T-helper 2 cell treated with Interferon-gamma antibody and Interleukin-4, amounts not matched to agents 5 μg/mL and 100 μg/mL, for 36 hours (primary cell): ENCODE results near the gene AFAP1.
A peak's percentile ranks its signal among the peaks of the same experiment; 100 is the strongest.

ENCODE experiments used
- DNase-seq: peaks from one replicate; pipeline ENCODE4 v3.0.0; 2021; ENCODE audit warnings: low spot score
- H3K27ac Mint-ChIP-seq: one replicate; pipeline ENCODE4 v1.8.0; 2021; ENCODE audit warnings: mild to moderate bottlenecking, mixed read lengths
- H3K27me3 Mint-ChIP-seq: one replicate; pipeline ENCODE4 v1.8.0; 2021; ENCODE audit warnings: low read depth, mixed read lengths
- H3K36me3 Mint-ChIP-seq: one replicate; pipeline ENCODE4 v1.8.0; 2021; ENCODE audit warnings: low read depth, mixed read lengths
- H3K4me1 Mint-ChIP-seq: one replicate; pipeline ENCODE4 v1.8.0; 2021; ENCODE audit warnings: low read depth, mixed read lengths
- H3K4me3 Mint-ChIP-seq: one replicate; pipeline ENCODE4 v1.8.0; 2022; ENCODE audit warnings: mild to moderate bottlenecking, moderate library complexity, mixed read lengths
- H3K9me3 Mint-ChIP-seq: one replicate; pipeline ENCODE4 v1.8.0; 2021; ENCODE audit warnings: mixed read lengths

AFAP1 gene

GRCh38 chr4:7976025-7976424 is 36.4 kb upstream of the AFAP1 start:
- Mint-ChIP-seq H3K27me3 (no peaks in the 10 kb centered on the region), H3K27ac (no peak overlapping the region), H3K4me3 (no peak overlapping the region), H3K9me3 (no peaks in the 10 kb centered on the region), H3K36me3 (peaks cover 12% of the 10 kb centered on the region), H3K4me1 (peaks cover 16% of the 10 kb centered on the region)
- DNase-seq, result no peak

DNA sequence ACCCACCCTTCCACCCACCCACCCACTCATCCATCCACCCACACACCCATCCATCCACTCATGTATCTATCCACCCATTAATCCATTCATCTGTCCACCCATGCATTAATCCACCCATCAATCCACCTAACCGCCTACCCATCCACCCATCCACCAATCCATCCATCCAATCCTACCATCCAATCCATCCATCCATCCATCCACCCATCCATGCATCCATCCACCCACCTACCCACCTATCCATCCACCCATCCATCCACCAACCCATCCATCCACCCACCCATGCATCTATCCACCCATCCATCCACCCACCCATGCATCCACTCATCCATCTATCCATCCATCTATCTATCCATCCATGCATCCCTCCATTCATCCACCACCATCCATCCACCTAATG is 34.8 kb upstream of the AFAP1 start:
- no peaks in the 10 kb centered on the region for H3K27me3 Mint-ChIP-seq
- no peak overlapping the region for H3K27ac Mint-ChIP-seq
- peaks cover 16% of the 10 kb centered on the region for H3K36me3 Mint-ChIP-seq
- H3K4me1 Mint-ChIP-seq, result peaks cover 27% of the 10 kb centered on the region
- no peaks in the 10 kb centered on the region for H3K9me3 Mint-ChIP-seq
- no peak for DNase-seq
- H3K4me3 Mint-ChIP-seq, result no peak overlapping the region

- Mint-ChIP-seq H3K27ac (no peak overlapping the region), H3K27me3 (no peaks in the 10 kb centered on the region), H3K4me3 (no peak overlapping the region), H3K9me3 (no peaks in the 10 kb centered on the region), H3K36me3 (peaks cover 16% of the 10 kb centered on the region), H3K4me1 (peaks cover 30% of the 10 kb centered on the region)
- peak; percentile 44 for DNase-seq
Observed at GRCh38 chr4:7973545-7973981, 33.9 kb upstream of the AFAP1 start.

DNA sequence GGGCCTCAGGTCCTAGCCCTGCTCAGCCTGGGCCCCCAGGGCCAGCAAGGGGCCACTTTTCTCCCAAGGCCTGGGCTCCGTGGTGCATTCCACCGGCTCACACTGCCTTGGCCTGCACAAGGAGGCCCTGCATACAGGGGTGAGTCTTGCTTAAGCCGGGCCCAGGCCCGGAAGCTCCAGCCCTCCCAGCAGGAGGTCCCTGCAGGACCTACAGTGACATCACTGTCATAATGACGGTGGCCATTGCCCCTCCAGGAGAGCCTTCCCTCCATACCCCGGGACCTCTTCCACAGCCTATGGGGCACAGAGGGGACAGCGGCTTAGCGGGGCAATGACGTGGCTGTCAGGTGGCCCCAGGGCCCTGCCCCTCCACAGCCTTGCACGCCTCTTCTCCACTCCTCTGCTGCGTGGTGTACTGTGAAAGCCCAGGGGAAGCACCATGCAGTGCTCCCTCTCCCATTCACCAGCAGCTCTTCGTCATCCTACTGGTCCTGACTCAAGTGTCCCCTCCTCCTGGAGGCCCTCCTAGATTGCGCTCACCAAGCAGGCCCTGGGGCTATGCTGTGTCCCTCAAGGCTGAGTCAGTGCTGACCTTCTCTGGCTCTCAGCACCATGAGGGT is 32.3 kb upstream of the AFAP1 start:
- Mint-ChIP-seq H3K27ac (peak overlapping the region; percentile 98), H3K4me3 (peak overlapping the region; percentile 96)
- DNase-seq, result no peak

GRCh38 chr4:7971159-7971631 is 31.5 kb upstream of the AFAP1 start:
- H3K9me3 Mint-ChIP-seq, result no peaks in the 10 kb centered on the region
- H3K27ac Mint-ChIP-seq, result peak overlapping the region; percentile 98
- peak overlapping the region; percentile 96 for H3K4me3 Mint-ChIP-seq
- H3K36me3 Mint-ChIP-seq, result peaks cover 16% of the 10 kb centered on the region
- peaks cover 40% of the 10 kb centered on the region for H3K4me1 Mint-ChIP-seq
- H3K27me3 Mint-ChIP-seq, result no peaks in the 10 kb centered on the region
- DNase-seq, result no peak

More for the DNA sequence above, 32.3 kb upstream of the AFAP1 start:
- no peaks in the 10 kb centered on the region for H3K9me3 Mint-ChIP-seq
- peaks cover 40% of the 10 kb centered on the region for H3K4me1 Mint-ChIP-seq
- peaks cover 16% of the 10 kb centered on the region for H3K36me3 Mint-ChIP-seq
- no peaks in the 10 kb centered on the region for H3K27me3 Mint-ChIP-seq

DNA sequence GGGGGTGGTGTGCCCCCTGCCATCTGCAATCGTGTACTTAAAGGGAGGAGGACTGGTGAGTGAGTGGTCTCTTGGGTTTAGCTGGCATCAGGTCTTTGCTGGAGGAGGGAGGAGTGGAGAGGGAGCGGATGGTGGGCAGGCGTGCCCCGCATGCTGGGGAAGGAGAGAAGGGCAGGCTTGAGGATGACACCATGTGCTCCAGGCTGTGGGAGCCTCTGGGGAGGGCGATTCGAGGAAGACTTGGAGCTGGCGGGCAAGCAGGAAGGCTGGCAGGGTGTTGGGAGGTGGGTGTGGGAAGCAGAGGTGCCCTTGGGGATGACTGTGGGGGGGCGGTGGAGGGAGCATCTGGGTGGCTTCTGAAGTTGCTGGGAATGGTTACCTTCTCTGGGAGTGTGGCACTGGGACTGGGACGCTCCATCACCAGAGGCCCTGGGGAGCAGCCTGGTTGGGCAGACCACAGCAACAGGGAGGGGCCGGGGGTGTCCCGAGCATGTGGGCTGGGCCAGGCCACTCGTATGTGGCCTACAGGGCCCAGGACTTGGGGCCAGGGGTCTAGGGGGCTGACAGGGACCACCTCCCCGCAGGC is 30.8 kb upstream of the AFAP1 start:
- Mint-ChIP-seq H3K27me3 (no peaks in the 10 kb centered on the region), H3K4me3 (peak overlapping the region; percentile 96), H3K27ac (peak overlapping the region; percentile 98), H3K36me3 (peaks cover 16% of the 10 kb centered on the region), H3K9me3 (no peaks in the 10 kb centered on the region), H3K4me1 (peaks cover 44% of the 10 kb centered on the region)
- no peak for DNase-seq

GRCh38 chr4:7968262-7968896 is 28.7 kb upstream of the AFAP1 start:
- no peak for DNase-seq
- Mint-ChIP-seq H3K9me3 (no peaks in the 10 kb centered on the region), H3K27ac (peak overlapping the region; percentile 33), H3K4me1 (peaks cover 52% of the 10 kb centered on the region), H3K27me3 (no peaks in the 10 kb centered on the region), H3K36me3 (peaks cover 13% of the 10 kb centered on the region), H3K4me3 (peak overlapping the region; percentile 19)

DNA sequence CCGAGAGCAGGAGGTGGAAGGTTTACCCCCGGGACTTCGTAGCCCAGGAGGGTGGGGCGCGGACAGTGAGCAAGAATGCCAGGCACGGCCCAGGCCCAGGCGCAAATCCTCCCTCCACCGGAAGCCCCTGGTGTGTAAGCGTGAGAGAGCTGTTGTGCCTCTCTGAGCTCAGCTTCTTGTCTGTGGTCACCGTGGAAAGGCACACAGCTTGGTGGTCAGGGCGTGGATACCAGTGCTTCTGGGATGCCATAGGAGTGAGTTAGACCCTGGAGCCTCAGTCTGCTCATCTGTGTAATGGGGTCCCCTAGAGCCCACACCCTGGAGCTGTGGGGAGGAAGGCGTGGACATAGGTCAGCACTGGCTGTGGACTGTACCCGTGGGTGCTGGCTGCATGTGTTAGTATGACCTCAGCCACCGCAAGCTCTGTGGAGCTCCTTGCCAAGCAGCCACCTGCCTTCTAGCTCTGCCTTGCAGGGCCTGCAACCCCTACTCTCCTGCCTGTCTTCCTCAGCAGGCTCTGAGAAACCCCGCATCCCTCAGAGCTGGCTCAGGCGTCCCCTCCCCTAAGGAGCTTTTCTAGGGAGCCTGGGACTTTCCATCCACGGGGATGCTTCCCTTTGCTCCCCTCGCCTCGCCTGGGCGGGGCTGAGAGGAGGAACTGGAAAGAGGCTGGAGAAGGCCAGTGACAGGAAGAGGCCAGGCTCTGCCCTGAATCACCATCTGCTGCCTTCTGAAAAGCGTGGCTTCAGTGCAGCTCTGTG is 28.0 kb upstream of the AFAP1 start:
- no peak for DNase-seq
- no peaks in the 10 kb centered on the region for H3K9me3 Mint-ChIP-seq
- H3K4me3 Mint-ChIP-seq, result no peak overlapping the region
- no peak overlapping the region for H3K27ac Mint-ChIP-seq
- H3K36me3 Mint-ChIP-seq, result peaks cover 10% of the 10 kb centered on the region
- H3K27me3 Mint-ChIP-seq, result no peaks in the 10 kb centered on the region
- H3K4me1 Mint-ChIP-seq, result peaks cover 56% of the 10 kb centered on the region

DNA sequence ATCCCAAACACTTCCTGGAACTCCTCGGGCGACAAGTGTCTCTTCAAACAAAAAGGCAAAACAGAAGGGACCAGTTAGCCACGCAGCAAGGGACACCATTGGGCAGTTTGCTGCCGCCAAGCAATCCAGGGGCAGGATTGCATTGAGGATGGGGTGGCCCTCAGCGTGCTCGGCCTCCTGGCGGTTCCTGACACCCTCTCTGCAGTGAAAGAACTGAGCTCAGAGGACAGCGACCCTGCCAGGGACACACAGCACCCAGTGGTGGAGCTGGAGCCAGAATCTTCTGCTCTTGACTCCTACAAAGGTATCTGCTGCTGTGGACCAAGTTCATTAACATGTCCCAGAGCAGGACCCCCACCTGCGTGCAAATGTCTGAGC is 27.4 kb upstream of the AFAP1 start:
- Mint-ChIP-seq H3K4me3 (no peak overlapping the region), H3K27ac (no peak overlapping the region), H3K9me3 (no peaks in the 10 kb centered on the region), H3K36me3 (peaks cover 4% of the 10 kb centered on the region), H3K27me3 (peaks cover 2% of the 10 kb centered on the region), H3K4me1 (peaks cover 52% of the 10 kb centered on the region)
- no peak for DNase-seq

DNA sequence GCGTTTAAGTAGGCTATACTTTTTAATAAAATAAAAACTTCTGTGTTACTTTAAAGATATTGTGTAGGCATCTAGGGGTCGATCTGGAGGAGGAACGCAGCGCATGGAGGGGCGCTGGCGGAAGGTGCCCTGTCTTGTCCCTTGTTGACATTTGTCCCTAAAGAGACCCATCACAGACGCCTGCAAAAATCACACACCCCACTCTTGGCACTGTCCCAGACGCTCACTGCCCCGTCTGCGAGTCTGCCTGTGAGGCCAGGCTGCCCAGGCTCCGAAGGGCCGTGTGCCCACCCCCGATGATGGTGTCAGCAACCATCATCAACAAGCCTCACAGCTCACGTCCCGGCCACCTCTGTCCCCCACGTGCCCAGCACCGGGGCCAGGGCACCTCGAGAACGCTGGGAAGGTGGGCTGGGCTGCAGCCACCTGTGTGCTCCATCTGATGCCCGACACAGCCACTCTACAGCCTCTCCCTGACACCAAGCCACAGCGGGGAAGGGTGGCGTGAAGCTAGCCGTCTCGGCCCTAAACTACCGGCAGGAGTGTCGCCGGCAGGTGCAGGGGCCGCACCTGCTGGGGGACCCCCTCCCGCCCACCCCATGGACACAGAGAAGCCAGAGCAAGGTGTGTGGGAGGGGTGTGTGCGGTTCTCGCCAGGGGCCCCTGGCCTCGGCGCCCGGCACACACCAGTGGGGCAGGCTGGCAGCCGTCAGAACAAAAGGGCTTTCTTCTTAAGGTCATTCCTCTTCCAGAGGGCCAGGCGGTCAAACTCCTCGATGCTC is 26.8 kb upstream of the AFAP1 start:
- Mint-ChIP-seq H3K27me3 (peaks cover 2% of the 10 kb centered on the region), H3K9me3 (no peaks in the 10 kb centered on the region), H3K36me3 (peaks cover 4% of the 10 kb centered on the region), H3K27ac (no peak overlapping the region), H3K4me3 (no peak overlapping the region), H3K4me1 (peaks cover 50% of the 10 kb centered on the region)
- DNase-seq, result no peak

DNA sequence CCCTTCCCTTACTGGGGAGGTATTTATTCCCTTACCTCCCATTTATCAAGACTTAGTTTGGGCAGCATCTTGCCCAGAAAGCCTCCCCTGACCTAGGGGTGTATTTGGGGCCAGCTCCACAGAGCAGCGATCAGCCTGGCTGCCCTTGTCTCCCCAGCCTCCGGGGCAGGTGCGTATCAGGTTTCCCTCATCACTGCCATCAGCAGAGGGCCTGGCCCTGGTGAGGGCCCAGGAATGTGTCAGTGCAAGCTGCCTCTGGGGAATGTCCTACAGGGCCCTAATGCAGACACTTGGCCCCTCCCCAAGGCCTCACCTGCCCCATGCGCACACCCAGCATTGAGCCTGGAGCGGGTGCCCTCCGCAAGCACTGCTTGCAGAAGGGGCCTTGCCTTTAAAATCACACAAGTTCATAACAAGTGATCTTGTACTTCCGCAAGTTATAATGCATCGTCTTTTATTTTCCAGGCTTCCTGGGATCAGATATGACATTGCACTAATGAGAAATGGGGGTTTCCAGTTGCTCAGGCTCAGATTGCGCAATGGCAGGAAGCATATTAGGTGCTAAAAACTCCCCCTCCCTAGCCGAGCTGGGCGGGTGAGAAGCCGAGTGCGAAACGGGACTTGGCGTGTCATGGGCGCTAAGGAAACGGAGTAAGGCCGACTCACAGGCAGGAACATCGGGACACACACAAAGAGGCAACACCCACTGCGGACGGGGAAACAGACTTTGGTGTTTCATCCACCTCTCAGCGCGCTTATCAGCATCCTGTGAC is 25.4 kb upstream of the AFAP1 start:
- H3K27me3 Mint-ChIP-seq, result peaks cover 2% of the 10 kb centered on the region
- H3K4me3 Mint-ChIP-seq, result no peak overlapping the region
- H3K36me3 Mint-ChIP-seq, result peaks cover under 1% of the 10 kb centered on the region
- H3K9me3 Mint-ChIP-seq, result no peaks in the 10 kb centered on the region
- H3K4me1 Mint-ChIP-seq, result peaks cover 50% of the 10 kb centered on the region
- DNase-seq, result no peak
- H3K27ac Mint-ChIP-seq, result no peak overlapping the region

DNA sequence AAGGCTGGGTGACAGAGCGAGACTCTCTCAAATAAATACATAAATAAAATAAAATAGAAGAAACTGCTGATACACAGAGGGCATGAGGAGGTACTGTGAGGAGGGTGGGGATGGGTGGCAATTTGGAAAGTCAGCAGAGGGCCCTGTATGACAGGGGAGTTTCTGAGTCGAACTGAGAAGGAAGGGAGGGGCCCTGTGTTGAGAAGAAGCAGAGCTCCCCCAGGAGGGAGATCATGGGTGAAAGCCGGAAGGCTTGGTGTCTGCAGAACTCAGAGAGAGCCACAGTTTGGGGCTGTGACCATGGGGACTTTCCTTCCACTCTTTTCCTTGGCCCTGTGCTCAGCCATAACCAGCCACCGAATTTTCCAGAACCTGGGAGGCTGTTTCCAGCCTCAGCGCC is 24.8 kb upstream of the AFAP1 start:
- Mint-ChIP-seq H3K4me1 (peaks cover 44% of the 10 kb centered on the region), H3K27ac (no peak overlapping the region), H3K36me3 (no peaks in the 10 kb centered on the region), H3K4me3 (no peak overlapping the region), H3K27me3 (peaks cover 2% of the 10 kb centered on the region), H3K9me3 (no peaks in the 10 kb centered on the region)
- DNase-seq, result peak; percentile 41

- H3K9me3 Mint-ChIP-seq, result no peaks in the 10 kb centered on the region
- DNase-seq, result no peak
- H3K36me3 Mint-ChIP-seq, result no peaks in the 10 kb centered on the region
- no peak overlapping the region for H3K27ac Mint-ChIP-seq
- H3K4me3 Mint-ChIP-seq, result no peak overlapping the region
- peaks cover 2% of the 10 kb centered on the region for H3K27me3 Mint-ChIP-seq
- H3K4me1 Mint-ChIP-seq, result peaks cover 41% of the 10 kb centered on the region
Observed at GRCh38 chr4:7963691-7964090, 24.0 kb upstream of the AFAP1 start.
